Stomach smooth muscle (tissue), 2 donors: Measurements from ENCODE around the gene RPS13.
"Not testable (repeated sequence)": the region's sequence is repeated elsewhere in the genome, so short reads cannot be mapped to it uniquely, and the experiment has no call there.

Source experiments
- H3K27ac ChIP-seq: one replicate; pipeline ENCODE4 v1.7.0; 2013; ENCODE audit warnings: mild to moderate bottlenecking, low read length, inconsistent platforms
- H3K27me3 ChIP-seq, 2 donors: one replicate each; pipeline ENCODE4 v1.7.0; 2013; ENCODE audit warnings: low read length in 2 of 2; ENCODE audit not compliant: insufficient read depth in 2 of 2, control insufficient read depth in 1 of 2
- H3K36me3 ChIP-seq, 2 donors: one replicate each; pipeline ENCODE4 v1.7.0; 2013; ENCODE audit warnings: low read length in 2 of 2; ENCODE audit not compliant: control insufficient read depth in 2 of 2, insufficient read depth in 2 of 2
- H3K4me1 ChIP-seq: one replicate; pipeline ENCODE4 v1.7.0; 2013; ENCODE audit warnings: low read length; ENCODE audit not compliant: control insufficient read depth, insufficient read depth
- H3K4me3 ChIP-seq, 2 donors: one replicate each; pipeline ENCODE4 v1.7.0; 2013; ENCODE audit warnings: low read length in 2 of 2
- H3K9ac ChIP-seq, 2 donors: one replicate each; pipeline ENCODE4 v1.7.0; 2013; ENCODE audit warnings: low read length in 2 of 2, mild to moderate bottlenecking in 1 of 2
- H3K9me3 ChIP-seq, 2 donors: one replicate each; pipeline ENCODE4 v1.7.0; 2013; ENCODE audit warnings: low read length in 2 of 2; ENCODE audit not compliant: control insufficient read depth in 2 of 2
- donor health status: healthy.
- donor health status: Pancreatic carcinoma.

RPS13 gene

DNA sequence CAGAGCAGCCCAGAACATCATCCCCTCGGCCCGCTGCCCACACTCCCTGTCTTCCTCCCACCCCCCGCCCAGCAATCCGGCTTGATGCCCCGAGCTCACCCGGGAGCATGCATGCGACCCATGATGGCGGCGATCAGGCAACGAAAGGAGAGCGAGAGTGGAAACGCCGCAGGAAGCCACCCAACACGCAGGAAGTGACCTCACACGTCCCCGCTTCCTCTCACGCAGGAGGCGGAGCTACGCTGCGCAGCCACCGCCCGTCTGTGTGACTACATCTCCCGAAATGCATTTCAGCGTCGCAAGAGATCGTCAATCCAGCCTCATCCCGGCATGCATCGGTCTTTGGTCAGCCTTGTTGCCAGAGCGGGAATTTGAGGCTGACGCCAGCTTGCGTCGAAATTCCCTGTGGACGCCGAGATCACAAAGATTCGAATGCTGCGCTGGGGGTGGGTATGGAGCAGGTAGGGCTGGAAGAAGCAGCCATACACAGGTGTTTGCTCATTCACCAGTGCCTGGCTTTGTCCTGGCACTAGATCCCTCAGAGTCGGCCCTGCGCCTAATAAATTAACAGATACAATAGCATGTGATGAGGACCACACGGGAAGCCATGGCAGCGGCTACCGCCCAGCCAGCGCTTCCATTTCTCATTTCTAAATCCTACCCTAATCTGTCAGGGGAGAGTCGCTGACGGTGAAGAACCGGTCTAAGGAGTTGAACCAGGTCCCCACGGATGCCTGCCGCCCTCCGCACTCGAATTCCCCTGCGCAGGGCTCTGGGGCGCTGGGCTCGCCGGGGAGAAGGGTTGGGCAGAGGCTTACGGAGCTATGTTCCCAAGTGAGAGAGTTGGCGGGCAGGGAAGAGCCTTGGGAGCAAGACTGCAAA is at the start of gene RPS13:
Gene RPS13 (minus strand): TSS at position 148 of the 882 bp plus-strand sequence. CDS start 26 bp downstream, at position 122.
- Histone ChIP-seq H3K27me3 (no peaks in the 10 kb centered on the region), H3K9ac (peak within 1 kb of the TSS; percentile 97 to 99), H3K4me3 (peak within 1 kb of the TSS; percentile 94 to 99), H3K4me1 (peaks cover 20% of the 10 kb centered on the region), H3K27ac (peak within 1 kb of the TSS; percentile 94), H3K9me3 (no peaks in the 10 kb centered on the region), H3K36me3 (peaks cover 14 to 22% of the 10 kb centered on the region in 2 donors)

DNA sequence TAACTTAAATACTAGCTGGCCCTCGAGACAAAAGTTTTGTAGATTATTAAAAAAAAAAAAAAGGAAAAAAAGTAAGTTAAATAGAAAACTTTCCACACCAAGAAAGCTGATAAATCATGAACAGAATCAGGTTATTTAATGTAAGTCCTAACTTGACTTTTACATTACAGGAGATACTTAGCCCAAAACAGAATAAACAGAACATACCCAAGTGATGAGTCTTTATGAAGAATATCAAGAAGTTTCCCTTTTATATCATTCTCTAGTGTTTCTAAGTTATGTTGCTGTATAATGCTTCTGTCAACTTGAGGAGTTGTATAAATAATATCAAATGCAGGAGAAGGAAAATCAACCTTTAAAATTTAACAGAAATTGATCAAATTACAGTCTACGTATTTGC is 44.5 kb upstream of the RPS13 start:
- Histone ChIP-seq H3K4me3 (no peak overlapping the region), H3K9ac (no peak overlapping the region), H3K27me3 (no peaks in the 10 kb centered on the region), H3K27ac (no peak overlapping the region), H3K4me1 (no peaks in the 10 kb centered on the region), H3K36me3 (peaks cover 4 to 7% of the 10 kb centered on the region in 2 donors), H3K9me3 (no peaks in the 10 kb centered on the region)

DNA sequence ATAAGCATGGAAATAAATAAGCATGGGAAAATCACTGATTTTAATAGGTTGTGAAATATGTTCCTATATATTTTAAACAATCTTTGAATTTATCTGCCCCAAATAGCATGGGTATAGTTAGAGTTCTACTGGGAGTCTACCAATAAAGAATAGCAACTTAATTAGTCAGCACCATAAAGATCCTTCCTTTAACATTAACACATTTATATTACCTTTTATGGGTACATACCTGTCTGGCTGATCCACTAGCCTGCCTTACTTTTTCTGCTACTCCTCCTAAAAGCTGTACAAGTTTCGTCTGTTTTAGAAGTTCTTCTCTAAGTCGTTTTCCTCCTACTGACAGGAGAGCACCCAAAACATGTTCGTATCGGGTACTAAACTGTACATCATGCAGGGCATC is 39.8 kb upstream of the RPS13 start:
- Histone ChIP-seq H3K36me3 (peaks cover 4 to 8% of the 10 kb centered on the region in 2 donors), H3K9me3 (no peaks in the 10 kb centered on the region), H3K4me1 (no peaks in the 10 kb centered on the region), H3K27me3 (no peaks in the 10 kb centered on the region), H3K27ac (no peak overlapping the region), H3K4me3 (no peak overlapping the region), H3K9ac (no peak overlapping the region)

DNA sequence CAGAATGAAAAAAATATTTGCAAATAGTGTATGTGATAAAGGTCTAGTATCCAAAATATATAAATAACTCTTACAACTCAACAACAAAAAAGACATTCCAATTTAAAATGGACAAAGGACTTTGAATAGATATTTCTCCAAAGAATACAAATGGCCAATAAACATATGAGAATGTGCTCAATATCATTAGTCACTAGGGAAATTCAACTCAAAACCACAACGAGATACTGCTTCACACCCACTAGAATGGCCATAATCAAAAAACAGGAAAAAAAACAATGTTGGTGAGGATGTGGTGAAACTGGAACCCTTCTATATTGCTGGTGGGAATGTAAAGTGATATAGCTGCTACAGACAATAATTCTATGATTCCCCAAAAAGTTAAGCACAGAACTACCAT is 38.6 kb upstream of the RPS13 start:
- peaks cover 4% of the 10 kb centered on the region in 2 donors for H3K36me3 ChIP-seq
- H3K27me3 ChIP-seq, result no peaks in the 10 kb centered on the region
- H3K4me1 ChIP-seq, result no peaks in the 10 kb centered on the region
- no peaks in the 10 kb centered on the region for H3K9me3 ChIP-seq
- no peak overlapping the region for H3K4me3 ChIP-seq
- no peak overlapping the region for H3K27ac ChIP-seq
- no peak overlapping the region for H3K9ac ChIP-seq

DNA sequence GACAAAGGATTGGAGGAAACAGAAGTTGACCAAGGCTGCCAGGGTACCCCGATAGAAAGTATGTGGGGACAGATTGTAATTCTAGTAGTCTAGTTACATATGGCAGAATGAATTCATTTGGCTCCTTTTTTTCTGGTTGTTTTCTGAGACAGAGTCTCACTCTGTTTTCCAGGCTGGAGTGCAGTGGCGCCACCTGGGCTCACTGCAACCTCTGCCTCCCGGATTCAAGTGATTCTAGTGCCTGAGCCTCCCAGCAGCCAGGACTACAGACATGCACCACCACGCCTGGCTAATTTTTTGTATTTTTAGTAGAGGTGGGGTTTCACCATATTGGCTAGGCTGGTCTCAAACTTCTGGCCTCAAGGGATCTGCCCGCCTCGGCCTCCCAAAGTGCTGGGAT is 30.3 kb upstream of the RPS13 start:
- H3K4me1 ChIP-seq, H3K27me3 ChIP-seq, H3K4me3 ChIP-seq, H3K9ac ChIP-seq, H3K9me3 ChIP-seq, H3K27ac ChIP-seq: not testable (repeated sequence)
- H3K36me3 ChIP-seq, result peaks cover 24 to 36% of the 10 kb centered on the region in 2 donors

DNA sequence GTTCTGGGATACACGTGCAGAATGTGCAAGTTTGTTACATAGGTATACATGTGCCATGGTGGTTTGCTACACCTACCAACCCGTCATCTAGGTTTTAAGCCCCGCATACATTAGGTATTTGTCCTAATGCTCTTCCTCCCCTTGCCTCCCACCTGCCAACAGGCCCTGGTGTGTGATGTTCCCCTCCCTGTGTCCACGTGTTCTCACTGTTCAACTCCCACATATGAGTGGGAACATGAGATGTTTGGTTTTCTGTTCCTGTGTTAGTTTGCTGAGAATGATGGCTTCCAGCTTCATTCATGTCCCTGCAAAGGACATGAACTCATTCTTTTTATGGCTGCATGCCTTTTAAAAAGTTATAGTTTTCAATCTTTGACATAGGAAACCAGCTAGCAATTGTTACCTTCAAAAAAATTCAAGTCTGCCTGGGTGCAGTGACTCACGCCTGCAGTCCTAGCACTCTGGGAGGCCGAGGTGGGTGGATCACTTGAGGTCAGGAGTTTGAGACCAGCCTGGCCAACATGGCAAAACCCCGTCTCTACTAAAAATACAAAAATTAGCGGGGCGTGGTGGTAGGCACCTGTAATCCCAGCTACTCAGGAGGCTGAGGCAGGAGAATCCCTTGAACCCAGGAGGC is 28.1 kb upstream of the RPS13 start:
- H3K27me3 ChIP-seq, H3K9me3 ChIP-seq, H3K9ac ChIP-seq, H3K4me1 ChIP-seq, H3K27ac ChIP-seq, H3K4me3 ChIP-seq: not testable (repeated sequence)
- peaks cover 24 to 36% of the 10 kb centered on the region in 2 donors for H3K36me3 ChIP-seq

DNA sequence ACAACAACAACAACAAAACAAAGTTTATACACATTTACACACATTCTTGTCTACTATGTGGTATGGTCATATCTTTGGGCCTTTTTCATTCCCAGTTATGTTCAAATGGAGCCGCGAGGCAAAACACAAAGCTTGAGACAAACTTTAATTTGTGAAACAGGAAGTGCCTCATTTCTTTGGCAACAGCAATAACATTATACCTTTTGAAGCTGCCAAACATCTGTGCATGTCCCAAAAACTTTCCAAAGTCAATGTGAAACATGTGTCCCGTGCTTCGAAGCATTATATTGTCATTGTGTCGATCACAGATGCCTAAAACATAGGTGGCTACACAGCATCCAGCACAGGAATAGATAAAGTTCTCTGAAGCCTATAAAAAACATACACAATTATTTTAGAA is 25.0 kb upstream of the RPS13 start:
- H3K4me3 ChIP-seq, result no peak overlapping the region
- H3K36me3 ChIP-seq, result peaks cover 17 to 25% of the 10 kb centered on the region in 2 donors
- no peaks in the 10 kb centered on the region for H3K9me3 ChIP-seq
- no peaks in the 10 kb centered on the region for H3K4me1 ChIP-seq
- no peaks in the 10 kb centered on the region for H3K27me3 ChIP-seq
- no peak overlapping the region for H3K9ac ChIP-seq
- no peak overlapping the region for H3K27ac ChIP-seq

DNA sequence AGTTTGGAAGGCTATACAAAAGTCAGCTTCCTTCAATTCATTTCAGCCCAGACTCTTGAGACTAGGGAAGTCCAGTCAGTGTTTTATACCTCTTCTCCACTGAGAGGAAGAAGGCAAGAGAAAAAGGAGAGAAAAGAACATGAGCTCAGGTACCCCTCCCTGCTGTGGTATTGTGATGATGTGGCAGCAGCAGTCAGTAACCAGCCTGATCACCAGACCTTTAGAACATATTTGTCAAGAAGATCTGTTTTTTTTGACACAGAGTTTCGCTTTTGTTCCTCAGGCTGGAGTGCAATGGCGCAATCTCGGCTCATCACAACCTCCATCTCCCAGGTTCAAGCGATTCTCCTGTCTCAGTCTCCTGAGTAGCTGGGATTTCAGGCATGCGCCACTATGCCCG is 21.2 kb upstream of the RPS13 start:
- Histone ChIP-seq H3K4me3 (no peak overlapping the region), H3K9me3 (no peaks in the 10 kb centered on the region), H3K9ac (no peak overlapping the region), H3K27me3 (no peaks in the 10 kb centered on the region), H3K27ac (no peak overlapping the region), H3K36me3 (peaks cover 11 to 23% of the 10 kb centered on the region in 2 donors), H3K4me1 (no peaks in the 10 kb centered on the region)

DNA sequence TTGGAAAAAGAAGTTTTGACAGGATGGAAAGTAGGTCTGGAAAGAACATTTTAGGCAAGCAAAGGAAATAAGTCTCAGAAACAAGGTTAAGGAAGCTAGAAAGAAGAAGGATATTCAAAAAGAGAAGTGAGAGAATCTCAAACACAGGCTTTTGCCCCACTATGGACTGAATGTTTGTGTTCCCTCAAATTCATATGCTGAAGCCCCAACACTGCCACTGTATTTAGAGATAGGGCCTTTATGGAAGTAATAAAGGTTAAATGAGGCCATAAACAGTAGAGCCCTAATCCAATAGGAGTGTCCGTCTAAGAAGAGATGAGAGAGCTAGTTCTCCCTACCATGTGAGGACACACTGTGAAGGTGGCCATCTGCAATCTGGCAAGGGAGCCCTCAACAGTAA is 20.6 kb upstream of the RPS13 start:
- Histone ChIP-seq H3K9me3 (no peaks in the 10 kb centered on the region), H3K4me1 (no peaks in the 10 kb centered on the region), H3K27ac (no peak overlapping the region), H3K36me3 (peaks cover 11 to 20% of the 10 kb centered on the region in 2 donors), H3K9ac (no peak overlapping the region), H3K4me3 (no peak overlapping the region), H3K27me3 (no peaks in the 10 kb centered on the region)

DNA sequence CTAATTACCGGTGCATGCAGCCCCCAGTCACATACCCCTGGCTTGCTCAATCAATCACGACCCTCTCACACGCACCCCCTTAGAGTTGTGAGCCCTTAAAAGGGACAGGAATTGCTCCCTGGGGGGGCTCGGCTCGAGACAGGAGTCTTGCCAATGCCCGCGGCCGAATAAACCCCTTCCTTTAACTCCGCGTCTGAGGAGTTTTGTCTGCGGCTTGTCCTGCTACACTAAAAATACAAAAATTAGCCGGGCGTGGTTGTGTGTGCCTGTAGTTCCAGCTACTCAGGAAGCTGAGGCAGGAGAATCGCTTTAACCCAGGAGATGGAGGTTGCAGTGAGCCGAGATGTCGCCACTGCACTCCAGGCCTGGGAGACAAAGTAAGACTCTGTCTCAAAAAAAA is 8.5 kb upstream of the RPS13 start:
- not testable (repeated sequence) for H3K27me3 ChIP-seq, H3K9ac ChIP-seq, H3K4me3 ChIP-seq, H3K27ac ChIP-seq, H3K4me1 ChIP-seq, H3K9me3 ChIP-seq
- H3K36me3 ChIP-seq, result peaks cover 11 to 13% of the 10 kb centered on the region in 2 donors

DNA sequence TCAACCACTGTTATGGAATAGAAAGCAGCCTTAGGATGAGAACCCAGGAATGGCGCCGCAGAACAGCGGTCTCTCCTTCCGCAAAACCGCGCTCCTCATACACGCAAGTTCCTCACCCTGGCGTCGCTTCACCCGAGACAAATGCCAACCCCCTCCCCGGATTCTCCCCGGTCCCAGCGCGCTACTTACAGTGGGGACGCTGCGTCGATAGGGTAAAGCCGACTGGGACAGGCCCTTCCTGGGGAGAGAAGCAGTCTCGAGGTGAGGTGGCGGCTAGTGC is 287 bp downstream of the RPS13 start:
- peaks cover 20% of the 10 kb centered on the region for H3K4me1 ChIP-seq
- H3K9me3 ChIP-seq, result no peaks in the 10 kb centered on the region
- peak overlapping the region; percentile 94 to 99 for H3K4me3 ChIP-seq
- peak overlapping the region; percentile 94 for H3K27ac ChIP-seq
- peaks cover 15 to 22% of the 10 kb centered on the region in 2 donors for H3K36me3 ChIP-seq
- H3K27me3 ChIP-seq, result no peaks in the 10 kb centered on the region
- peak overlapping the region; percentile 97 to 99 for H3K9ac ChIP-seq
